ENCODE results near the gene APEH.

The APEH gene

DNA sequence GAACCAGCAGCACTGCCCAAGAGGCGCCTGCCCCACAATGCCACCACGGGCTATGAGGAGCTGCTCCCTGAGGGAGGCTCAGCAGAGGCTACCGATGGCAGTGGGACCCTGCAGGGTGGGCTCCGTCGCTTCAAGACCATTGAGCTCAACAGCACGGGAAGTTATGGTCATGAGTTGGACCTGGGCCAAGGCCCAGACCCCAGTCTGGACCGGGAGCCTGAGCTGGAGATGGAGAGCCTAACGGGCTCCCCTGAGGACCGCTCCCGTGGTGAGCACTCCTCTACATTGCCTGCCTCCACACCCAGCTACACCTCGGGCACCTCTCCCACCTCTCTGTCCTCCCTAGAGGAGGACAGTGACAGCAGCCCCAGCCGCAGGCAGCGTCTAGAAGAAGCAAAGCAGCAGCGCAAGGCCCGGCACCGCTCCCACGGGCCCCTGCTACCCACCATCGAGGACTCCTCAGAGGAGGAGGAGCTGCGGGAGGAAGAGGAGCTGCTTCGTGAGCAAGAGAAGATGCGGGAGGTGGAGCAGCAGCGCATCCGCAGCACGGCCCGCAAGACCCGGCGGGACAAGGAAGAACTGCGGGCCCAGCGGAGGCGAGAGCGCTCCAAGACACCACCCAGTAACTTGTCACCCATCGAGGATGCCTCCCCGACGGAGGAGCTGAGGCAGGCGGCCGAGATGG is 21.8 kb upstream of the APEH start:
- no peak for DNase-seq

DNA sequence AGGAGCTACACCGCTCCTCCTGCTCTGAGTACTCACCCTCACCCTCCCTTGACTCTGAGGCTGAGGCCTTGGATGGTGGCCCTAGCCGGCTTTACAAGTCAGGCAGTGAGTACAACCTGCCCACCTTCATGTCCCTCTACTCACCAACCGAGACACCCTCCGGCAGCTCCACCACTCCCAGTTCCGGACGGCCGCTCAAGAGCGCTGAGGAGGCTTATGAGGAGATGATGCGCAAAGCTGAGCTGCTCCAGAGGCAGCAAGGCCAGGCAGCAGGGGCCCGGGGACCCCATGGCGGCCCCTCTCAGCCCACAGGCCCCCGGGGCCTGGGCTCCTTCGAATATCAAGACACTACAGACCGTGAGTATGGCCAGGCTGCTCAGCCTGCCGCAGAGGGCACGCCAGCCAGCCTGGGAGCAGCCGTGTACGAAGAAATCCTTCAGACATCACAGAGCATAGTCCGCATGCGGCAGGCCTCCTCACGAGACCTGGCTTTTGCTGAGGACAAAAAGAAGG is 21.2 kb upstream of the APEH start:
- no peak for DNase-seq

DNA sequence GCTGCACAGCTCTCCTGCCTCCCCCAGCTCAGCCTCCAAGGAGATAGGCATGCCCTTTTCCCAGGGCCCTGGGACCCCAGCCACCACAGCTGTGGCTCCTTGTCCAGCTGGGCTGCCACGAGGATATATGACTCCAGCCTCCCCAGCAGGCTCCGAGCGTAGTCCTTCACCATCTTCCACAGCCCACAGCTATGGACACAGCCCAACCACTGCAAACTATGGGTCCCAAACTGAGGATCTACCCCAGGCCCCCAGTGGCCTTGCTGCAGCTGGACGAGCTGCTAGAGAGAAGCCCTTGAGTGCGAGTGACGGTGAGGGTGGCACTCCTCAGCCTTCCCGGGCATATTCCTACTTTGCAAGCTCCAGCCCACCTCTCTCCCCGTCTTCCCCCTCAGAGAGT is 20.5 kb upstream of the APEH start:
- DNase-seq = no peak

DNA sequence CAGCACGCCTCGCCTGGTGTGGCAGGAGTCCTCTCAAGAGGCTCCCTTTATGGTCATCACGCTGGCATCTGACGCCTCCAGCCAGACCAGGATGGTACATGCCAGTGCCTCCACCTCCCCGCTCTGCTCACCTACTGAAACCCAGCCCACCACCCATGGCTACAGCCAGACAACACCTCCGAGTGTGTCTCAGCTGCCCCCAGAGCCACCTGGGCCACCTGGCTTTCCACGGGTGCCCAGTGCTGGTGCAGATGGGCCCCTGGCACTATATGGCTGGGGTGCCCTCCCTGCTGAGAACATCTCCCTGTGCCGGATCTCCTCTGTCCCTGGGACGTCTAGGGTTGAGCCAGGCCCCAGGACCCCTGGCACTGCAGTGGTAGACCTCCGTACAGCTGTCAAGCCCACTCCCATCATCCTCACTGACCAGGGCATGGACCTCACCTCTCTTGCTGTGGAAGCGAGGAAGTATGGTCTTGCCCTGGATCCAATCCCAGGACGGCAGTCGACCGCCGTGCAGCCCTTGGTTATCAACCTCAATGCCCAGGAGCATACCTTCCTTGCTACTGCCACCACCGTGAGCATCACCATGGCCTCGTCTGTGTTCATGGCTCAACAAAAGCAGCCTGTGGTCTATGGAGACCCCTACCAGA is 19.9 kb upstream of the APEH start:
- DNase-seq = no peak

GRCh38 chr3:49654955-49655556 is 19.1 kb upstream of the APEH start:
- no peak for DNase-seq

GRCh38 chr3:49655731-49656285 is 18.3 kb upstream of the APEH start:
- no peak for DNase-seq

DNA sequence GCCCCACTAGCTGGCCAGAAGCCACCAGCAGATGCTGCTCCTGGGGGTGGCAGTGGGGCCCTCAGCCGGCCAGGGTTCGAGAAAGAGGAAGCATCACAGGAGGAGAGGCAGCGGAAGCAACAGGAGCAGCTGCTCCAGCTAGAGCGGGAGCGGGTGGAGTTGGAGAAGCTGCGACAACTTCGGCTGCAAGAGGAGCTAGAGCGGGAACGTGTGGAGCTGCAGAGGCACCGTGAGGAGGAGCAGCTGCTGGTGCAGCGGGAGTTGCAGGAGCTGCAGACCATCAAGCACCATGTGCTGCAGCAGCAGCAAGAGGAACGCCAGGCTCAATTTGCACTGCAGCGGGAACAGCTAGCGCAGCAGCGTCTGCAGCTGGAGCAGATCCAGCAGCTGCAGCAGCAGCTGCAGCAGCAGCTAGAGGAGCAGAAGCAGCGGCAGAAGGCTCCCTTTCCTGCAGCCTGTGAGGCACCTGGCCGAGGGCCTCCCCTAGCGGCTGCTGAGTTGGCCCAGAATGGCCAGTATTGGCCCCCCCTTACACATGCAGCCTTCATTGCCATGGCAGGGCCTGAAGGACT is 17.5 kb upstream of the APEH start:
- no peak for DNase-seq

DNA sequence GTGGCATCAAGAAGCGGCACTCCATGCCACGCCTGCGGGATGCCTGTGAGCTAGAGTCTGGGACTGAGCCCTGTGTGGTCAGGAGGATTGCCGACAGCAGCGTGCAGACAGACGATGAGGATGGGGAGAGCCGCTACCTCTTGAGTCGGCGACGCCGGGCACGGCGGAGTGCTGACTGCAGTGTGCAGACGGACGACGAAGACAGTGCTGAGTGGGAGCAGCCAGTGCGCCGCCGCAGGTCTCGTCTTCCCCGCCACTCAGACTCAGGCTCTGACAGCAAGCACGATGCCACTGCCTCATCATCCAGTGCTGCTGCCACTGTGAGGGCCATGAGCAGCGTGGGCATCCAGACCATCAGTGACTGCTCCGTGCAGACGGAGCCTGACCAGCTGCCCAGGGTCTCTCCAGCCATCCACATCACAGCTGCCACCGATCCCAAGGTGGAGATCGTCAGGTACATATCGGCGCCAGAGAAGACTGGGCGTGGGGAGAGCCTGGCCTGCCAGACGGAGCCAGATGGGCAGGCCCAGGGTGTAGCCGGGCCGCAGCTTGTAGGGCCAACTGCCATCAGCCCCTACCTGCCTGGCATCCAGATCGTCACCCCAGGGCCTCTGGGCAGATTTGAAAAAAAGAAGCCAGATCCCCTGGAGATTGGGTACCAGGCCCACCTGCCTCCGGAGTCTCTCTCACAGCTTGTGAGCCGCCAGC is 16.8 kb upstream of the APEH start:
- no peak for DNase-seq

DNA sequence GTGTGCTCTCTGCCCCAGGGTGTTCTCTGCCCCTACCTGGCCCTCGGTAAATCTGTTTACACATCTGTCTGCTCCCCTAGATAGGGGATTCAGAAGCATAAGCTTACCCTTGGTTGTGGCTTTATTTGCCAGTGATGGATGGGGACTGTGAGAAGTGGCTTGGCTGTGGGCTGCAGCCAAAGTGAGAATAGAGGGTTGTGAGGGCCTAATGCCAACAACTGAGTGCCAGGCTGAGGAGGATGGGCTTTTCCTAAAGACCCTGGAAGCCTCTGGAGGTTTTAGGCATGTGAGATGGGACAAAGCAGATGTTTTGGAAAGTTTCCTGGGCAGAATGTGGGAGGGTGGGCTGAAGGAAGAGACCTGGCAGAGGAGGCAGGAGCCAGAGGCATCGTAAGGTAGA is 15.4 kb upstream of the APEH start:
- no peak for DNase-seq

GRCh38 chr3:49659756-49660155 is 14.4 kb upstream of the APEH start:
- no peak for DNase-seq

- DNase-seq = no peak
Measured at GRCh38 chr3:49661281-49661680, 12.9 kb upstream of the APEH start.

DNA sequence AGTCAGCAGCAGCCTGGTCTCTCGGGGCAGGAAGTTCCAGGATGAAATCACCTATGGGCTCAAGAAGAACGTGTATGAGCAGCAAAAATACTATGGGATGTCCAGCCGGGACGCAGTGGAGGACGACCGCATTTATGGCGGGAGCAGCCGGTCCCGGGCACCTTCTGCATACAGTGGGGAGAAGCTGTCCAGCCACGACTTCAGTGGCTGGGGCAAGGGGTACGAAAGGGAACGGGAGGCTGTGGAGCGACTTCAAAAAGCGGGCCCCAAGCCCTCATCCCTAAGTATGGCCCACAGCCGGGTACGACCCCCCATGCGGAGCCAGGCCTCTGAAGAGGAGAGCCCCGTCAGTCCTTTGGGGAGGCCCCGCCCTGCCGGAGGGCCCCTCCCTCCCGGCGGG is 12.1 kb upstream of the APEH start:
- no peak for DNase-seq

- DNase-seq = no peak
Measured at GRCh38 chr3:49662720-49663413, 11.3 kb upstream of the APEH start.

GRCh38 chr3:49663831-49664230 is 10.3 kb upstream of the APEH start:
- no peak for DNase-seq

DNA sequence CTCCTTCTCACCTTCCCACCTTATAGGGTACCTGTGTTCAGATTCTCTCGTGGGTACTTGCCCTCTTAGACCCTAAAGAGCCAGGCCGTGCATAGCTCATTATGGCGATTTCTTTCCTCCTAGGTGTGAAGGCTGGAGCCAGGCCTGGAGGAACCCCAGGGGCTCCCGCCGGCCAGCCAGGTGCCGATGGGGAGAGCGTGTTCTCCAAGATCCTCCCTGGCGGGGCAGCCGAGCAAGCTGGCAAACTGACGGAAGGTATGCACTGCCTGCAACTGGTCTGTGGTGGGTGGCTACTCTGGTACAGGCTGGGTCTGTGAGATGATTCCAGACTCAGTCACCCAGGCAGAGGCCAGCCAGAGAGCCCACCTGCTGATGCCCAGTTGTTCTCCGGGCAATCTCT is 9.9 kb upstream of the APEH start:
- no peak for DNase-seq

GRCh38 chr3:49665822-49666519 is 8.2 kb upstream of the APEH start:
- no peak for DNase-seq

DNA sequence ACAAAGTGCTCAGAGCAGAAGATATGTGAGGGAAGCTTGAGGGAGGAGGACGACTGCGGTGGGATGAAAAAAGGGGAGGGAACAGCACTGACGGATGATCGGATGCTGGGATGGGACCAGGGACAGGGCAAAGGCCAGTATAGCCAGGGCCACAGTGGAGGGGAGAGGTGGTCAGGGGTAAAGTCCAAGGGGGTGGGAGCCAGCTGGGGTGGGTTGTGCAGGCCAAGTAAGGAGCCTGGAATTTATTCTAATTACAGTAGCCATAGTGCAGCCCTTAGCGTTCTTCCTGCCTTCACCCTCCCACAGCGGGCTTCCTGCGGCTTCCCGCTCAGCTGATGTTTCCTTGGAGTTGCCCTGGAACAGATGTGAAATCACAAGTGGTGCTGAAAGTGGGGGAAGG is 7.6 kb upstream of the APEH start:
- no peak for DNase-seq

GRCh38 chr3:49667701-49668413 is 6.3 kb upstream of the APEH start:
- no peak for DNase-seq

GRCh38 chr3:49668414-49668797 is 5.7 kb upstream of the APEH start:
- no peak for DNase-seq

GRCh38 chr3:49668861-49669260 is 5.3 kb upstream of the APEH start:
- DNase-seq = no peak

DNA sequence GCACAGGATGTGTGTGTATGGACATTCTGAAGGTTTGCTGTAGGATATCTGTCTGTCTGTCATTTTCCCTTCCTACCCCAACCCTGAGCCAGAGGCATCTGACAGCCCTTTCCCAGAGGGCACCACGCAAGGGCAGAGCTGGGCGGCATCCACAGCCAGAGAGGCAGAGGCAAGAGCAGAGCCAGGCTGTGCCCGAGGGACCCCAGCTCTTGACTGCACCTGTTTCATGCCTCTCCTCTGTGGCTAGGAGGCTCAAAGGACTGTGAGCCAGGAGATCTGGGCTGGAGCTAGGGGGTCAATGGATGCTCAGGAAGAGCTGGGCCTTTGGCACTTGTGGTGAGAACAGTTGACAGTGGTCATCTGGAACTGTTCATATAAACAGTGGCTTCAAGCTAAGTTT is 4.8 kb upstream of the APEH start:
- no peak for DNase-seq
